Mucosa of stomach (tissue), 1 donor: ENCODE measurements around the gene ADGRB2.

Experiments used
- H3K27me3 ChIP-seq: one replicate; pipeline ENCODE4 v1.7.0; 2013; ENCODE audit warnings: mild to moderate bottlenecking, low read length; ENCODE audit not compliant: control insufficient read depth, insufficient read depth
- H3K36me3 ChIP-seq: one replicate; pipeline ENCODE4 v1.7.0; 2013; ENCODE audit warnings: low read length; ENCODE audit not compliant: control insufficient read depth, insufficient read depth
- H3K4me1 ChIP-seq: one replicate; pipeline ENCODE4 v1.7.0; 2013; ENCODE audit warnings: mild to moderate bottlenecking, low read length; ENCODE audit not compliant: control insufficient read depth, insufficient read depth
- H3K4me3 ChIP-seq: one replicate; pipeline ENCODE4 v1.7.0; 2013; ENCODE audit warnings: low read length
- H3K9ac ChIP-seq: one replicate; pipeline ENCODE4 v1.7.0; 2013; ENCODE audit warnings: mild to moderate bottlenecking, low read length, moderate library complexity
- H3K9me3 ChIP-seq: one replicate; pipeline ENCODE4 v1.7.0; 2013; ENCODE audit warnings: mild to moderate bottlenecking, low read length, moderate library complexity; ENCODE audit not compliant: control insufficient read depth
- donor health status: Pancreatic carcinoma.

The ADGRB2 gene

GRCh38 chr1:31776032-31776431 lies 11.9 kb upstream of the ADGRB2 start:
- H3K4me3 ChIP-seq = no peak overlapping the region
- no peak overlapping the region for H3K9ac ChIP-seq
- H3K4me1 ChIP-seq = peaks cover 11% of the 10 kb centered on the region
- H3K27me3 ChIP-seq = peaks cover 51% of the 10 kb centered on the region
- no peaks in the 10 kb centered on the region for H3K36me3 ChIP-seq
- H3K9me3 ChIP-seq = no peaks in the 10 kb centered on the region

DNA sequence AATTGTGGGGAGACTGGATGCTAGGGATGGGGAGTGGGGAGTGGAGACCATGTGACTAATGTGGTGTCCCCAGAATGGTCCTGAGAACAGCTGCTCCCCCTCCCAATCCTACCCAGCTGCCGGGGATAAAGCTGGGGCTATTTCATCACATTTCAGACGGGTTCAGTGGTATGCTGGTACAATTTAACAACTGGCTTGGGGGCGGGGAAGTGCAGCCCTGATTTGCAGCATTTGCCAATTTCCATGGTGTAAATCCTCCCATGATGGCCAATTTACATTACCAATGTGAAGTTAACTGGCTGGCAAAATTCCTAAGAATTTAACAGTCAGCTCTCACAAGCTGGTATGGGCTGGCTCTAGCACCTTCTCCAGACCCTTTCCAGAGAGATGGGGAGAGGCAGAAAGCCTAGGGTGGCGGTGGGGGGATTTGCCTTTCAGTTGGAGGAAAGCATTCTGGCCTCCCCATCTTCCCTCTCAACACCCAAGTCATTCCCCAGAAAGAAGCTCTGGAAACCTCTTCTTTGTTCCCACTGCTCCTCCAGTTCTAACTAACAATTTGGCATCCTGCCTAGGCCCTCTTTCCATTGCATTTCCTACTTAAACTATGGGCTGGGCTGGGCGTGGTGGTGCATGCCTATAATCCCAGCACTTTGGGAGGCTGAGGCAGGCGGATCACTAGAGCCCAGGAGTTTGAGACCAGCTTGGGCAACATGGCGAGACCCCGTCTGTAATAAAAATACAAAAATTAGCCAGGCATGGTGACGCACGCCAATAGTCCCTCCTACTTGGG lies 11.3 kb upstream of the ADGRB2 start:
- Histone ChIP-seq H3K36me3 (no peaks in the 10 kb centered on the region), H3K27me3 (peaks cover 57% of the 10 kb centered on the region), H3K4me1 (peaks cover 11% of the 10 kb centered on the region), H3K4me3 (no peak overlapping the region), H3K9me3 (no peaks in the 10 kb centered on the region), H3K9ac (no peak overlapping the region)

DNA sequence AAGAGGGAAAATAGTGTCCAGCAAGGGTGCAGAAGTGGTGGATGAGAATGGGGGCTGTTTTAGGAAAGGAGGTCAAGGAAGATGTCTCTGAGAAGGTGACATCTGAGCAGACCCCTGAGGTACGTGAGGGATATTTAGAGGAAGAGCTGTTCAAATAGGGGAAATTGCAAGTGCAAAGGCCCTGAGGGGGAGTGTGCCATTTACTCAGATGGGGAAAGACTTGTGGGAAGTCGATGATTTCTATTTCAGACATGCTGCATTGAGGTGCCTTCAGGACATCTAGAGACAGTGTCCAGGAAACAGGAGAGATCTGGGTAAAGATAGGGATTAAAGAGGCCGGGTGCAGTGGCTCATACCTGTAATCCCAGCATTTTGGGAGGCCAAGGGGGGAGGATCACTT lies 10.4 kb upstream of the ADGRB2 start:
- peaks cover 67% of the 10 kb centered on the region for H3K27me3 ChIP-seq
- no peaks in the 10 kb centered on the region for H3K36me3 ChIP-seq
- no peak overlapping the region for H3K4me3 ChIP-seq

DNA sequence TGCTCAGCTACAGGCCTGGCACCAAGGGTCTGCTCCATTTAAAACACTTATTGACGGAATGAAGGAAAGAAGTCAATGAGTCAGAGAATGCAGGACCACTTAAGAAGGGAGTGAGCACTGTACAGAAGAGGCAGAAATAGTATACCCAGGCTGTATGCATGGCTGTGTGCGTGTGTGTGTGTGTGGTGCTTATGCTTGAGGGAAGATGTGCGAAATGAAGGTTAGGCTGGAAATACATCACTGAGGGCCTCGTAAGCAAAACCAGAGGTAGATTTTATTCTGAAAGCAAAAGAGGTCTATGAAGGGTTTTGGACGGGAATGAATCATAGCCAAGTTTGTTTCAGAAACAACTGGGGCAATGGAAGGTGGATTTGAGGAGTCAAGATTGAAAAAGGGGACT lies 9.7 kb upstream of the ADGRB2 start:
- Histone ChIP-seq H3K9ac (no peak overlapping the region), H3K4me1 (peaks cover 11% of the 10 kb centered on the region), H3K4me3 (no peak overlapping the region), H3K9me3 (no peaks in the 10 kb centered on the region), H3K27me3 (peaks cover 72% of the 10 kb centered on the region), H3K36me3 (peaks cover 4% of the 10 kb centered on the region)

More for the DNA sequence above, 10.4 kb upstream of the ADGRB2 start:
- no peaks in the 10 kb centered on the region for H3K9me3 ChIP-seq
- H3K4me1 ChIP-seq = peaks cover 11% of the 10 kb centered on the region
- H3K9ac ChIP-seq = no peak overlapping the region

- Histone ChIP-seq H3K4me1 (peaks cover 18% of the 10 kb centered on the region), H3K27me3 (peaks cover 78% of the 10 kb centered on the region), H3K4me3 (no peak overlapping the region), H3K36me3 (peaks cover 4% of the 10 kb centered on the region), H3K9ac (no peak overlapping the region), H3K9me3 (no peaks in the 10 kb centered on the region)
Measured at GRCh38 chr1:31772669-31773248, 8.6 kb upstream of the ADGRB2 start.

- no peak overlapping the region for H3K9ac ChIP-seq
- H3K4me3 ChIP-seq = no peak overlapping the region
- H3K27me3 ChIP-seq = peaks cover 78% of the 10 kb centered on the region
- peaks cover 4% of the 10 kb centered on the region for H3K36me3 ChIP-seq
- no peaks in the 10 kb centered on the region for H3K9me3 ChIP-seq
- H3K4me1 ChIP-seq = peaks cover 18% of the 10 kb centered on the region
Measured at GRCh38 chr1:31771891-31772668, 7.9 kb upstream of the ADGRB2 start.

DNA sequence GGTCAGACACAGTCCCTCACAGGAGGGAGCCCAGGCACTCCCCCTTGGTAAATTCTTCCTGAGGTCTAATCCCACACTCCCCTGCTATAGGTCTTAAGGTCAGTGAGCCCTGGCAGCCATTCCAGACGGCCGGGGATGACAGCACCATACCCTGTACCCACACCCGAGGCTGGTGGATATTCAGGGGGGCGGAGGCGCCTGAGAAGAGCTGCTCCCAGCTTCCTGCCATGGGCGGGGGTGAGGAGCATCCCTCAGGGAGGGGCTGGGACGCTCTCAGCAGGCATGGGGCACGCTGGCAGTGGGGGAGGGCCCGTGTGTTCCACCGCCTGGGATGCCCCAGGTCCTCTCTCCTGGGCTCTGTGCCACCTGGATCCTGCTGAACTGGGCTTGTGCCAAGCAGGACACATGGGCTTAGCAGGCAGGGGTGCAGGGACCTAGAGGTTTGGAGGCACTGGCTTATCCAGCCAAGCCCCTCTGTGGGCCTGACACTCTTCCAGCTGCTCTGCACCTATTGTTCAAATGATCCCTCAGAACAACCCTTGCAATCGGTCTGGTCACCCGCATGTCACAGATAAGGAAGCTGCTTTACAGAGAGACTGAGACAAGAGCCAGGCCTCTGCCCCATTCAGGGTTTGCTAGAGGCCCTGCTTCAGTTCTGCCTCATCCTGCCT lies 5.7 kb upstream of the ADGRB2 start:
- H3K27me3 ChIP-seq = peaks cover 80% of the 10 kb centered on the region
- peaks cover 18% of the 10 kb centered on the region for H3K4me1 ChIP-seq
- no peaks in the 10 kb centered on the region for H3K9me3 ChIP-seq
- H3K9ac ChIP-seq = no peak overlapping the region
- peaks cover 4% of the 10 kb centered on the region for H3K36me3 ChIP-seq
- no peak overlapping the region for H3K4me3 ChIP-seq

DNA sequence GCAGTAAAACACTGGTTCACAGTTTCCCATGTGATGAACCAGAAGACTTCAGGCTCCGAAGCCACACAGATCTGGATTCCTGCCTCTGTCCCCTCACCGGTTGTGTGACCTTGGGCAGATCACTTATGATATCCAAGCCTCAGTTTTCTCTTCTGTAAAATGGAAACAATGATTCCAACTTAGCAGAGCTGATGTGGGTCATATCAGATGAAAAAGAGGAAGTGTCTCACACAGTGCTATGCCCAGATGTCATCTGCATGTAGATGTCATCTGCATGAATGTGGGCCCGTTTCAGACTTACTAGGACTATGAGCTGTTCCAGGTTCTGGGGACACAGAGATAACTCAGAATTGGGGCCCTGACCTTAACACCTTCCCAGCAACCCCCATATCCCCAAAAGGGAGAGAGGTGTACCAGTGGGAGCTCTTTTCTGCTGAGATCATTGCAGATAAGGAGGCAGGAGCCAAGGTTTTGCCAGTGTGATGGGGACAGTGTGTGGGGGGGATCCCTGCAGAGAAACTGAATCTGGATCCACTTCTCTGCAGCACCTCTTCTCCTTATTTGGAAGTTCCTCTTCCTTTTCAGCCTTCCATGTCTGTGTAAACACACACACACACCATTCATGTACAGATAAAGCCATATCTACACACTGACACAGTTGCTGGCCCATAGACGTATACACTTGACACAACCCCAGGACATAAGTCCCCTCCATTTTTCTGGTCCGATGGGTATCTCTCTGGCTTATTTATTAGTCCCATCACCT lies 5.0 kb upstream of the ADGRB2 start:
- H3K9me3 ChIP-seq = no peaks in the 10 kb centered on the region
- H3K27me3 ChIP-seq = peaks cover 78% of the 10 kb centered on the region
- no peak overlapping the region for H3K4me3 ChIP-seq
- no peak overlapping the region for H3K9ac ChIP-seq
- H3K36me3 ChIP-seq = peaks cover 4% of the 10 kb centered on the region
- H3K4me1 ChIP-seq = peaks cover 18% of the 10 kb centered on the region

DNA sequence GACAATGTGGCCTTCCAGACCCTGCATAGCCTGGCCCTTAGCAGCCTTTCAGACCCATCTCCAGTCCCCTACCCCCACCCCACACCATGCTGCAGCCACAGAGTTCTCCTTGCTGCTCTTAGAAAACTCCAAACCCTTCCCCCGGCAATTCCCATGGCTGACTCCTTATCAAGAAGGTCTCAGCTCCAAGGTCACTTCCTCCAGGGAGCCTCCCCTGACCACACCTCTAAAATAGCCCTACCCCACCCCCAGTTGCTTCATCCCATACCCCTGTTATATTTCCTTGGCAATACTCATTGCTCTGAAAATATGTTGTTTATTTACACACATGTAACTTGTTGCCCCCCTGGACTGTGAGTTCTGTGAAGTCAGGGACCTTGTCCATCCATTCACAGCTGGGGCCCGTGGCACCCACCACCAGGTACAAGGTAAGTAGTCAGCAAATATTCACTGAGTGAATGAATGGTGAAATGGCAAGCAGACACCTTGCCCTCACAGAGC lies 4.3 kb upstream of the ADGRB2 start:
- H3K4me1 ChIP-seq = peaks cover 20% of the 10 kb centered on the region

DNA sequence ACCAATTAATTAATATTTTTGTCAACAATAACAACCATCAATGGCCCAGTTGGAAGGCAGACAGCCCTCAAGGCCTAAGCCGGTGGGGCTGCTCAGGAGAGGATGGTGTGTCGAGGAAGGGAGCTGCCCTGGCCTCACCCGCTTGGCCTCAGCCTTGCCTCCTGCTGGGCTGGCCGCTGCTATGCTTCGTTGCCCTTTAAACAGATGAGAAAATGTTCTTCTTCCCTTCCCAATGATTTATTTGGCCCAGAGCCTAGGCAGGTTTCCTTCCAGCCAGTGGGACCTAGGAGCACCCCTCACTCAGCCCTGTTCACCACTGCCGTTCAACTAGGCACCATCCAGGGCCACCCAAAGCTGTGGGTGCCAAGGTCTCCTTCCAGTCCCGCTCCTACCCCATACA lies 3.1 kb upstream of the ADGRB2 start:
- Histone ChIP-seq H3K9ac (no peak overlapping the region), H3K4me3 (no peak overlapping the region), H3K36me3 (peaks cover 4% of the 10 kb centered on the region), H3K27me3 (peaks cover 75% of the 10 kb centered on the region), H3K4me1 (peaks cover 21% of the 10 kb centered on the region), H3K9me3 (no peaks in the 10 kb centered on the region)

More for the DNA sequence above, 4.3 kb upstream of the ADGRB2 start:
- no peak overlapping the region for H3K9ac ChIP-seq
- H3K36me3 ChIP-seq = peaks cover 4% of the 10 kb centered on the region
- no peak overlapping the region for H3K4me3 ChIP-seq
- no peaks in the 10 kb centered on the region for H3K9me3 ChIP-seq
- peaks cover 75% of the 10 kb centered on the region for H3K27me3 ChIP-seq

DNA sequence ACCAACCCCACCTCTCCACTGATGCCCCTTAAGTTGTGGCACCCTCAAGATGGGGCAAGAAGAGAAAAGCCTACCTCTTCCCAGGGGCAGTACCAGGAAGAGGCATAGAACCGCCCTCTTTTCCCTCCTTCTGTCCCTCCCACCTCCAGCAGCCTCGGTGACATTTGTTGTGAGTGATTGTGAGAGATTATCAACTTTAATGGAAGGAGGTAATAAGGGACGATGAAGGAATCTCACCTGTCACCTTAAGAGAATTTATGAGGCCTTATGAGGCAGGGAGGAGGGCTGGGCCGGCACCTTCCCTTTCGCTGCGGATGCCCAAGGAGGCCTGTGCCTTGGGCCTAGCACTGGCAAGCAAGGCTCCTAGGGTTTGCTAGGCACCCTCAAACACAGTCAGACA lies 1.4 kb upstream of the ADGRB2 start:
- Histone ChIP-seq H3K4me3 (no peak overlapping the region), H3K27me3 (peaks cover 75% of the 10 kb centered on the region), H3K36me3 (peaks cover 4% of the 10 kb centered on the region), H3K9me3 (no peaks in the 10 kb centered on the region), H3K9ac (no peak overlapping the region), H3K4me1 (peaks cover 29% of the 10 kb centered on the region)
